Measurements from ENCODE around the gene SPAG9. TPM values are rescaled to one million over a fixed set of nuclear protein-coding genes. Genes with fewer than 3 reads are reported as not detected.
"Not testable (repeated sequence)": the region's sequence is repeated elsewhere in the genome, so short reads cannot be mapped to it uniquely, and the experiment has no call there.

The SPAG9 gene
- total RNA-seq, 2 experiments from 2014 or later: 42.0 to 42.8 TPM

DNA sequence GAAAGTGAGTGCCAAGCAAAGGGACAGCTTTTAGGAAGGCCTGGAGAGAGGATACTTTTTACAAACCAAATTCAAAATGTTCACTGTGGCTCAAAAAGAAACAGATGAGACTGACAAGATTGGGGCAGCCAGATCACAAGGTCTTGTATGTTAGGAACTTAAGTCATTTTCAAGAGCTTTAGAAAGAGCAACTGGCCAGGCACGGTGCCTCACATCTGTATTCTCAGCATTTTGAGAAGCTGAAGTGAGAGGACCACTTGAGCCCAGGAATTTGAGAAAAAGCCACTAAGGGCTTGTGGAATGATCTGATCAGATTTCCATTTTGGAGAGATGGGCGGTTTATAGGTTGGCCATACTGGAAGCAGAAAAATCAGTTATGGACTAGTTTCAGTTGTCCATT lies 17.2 kb downstream of the SPAG9 start:
- CTCF ChIA-PET: no interaction called here
- POLR2A ChIA-PET: no interaction called here

DNA sequence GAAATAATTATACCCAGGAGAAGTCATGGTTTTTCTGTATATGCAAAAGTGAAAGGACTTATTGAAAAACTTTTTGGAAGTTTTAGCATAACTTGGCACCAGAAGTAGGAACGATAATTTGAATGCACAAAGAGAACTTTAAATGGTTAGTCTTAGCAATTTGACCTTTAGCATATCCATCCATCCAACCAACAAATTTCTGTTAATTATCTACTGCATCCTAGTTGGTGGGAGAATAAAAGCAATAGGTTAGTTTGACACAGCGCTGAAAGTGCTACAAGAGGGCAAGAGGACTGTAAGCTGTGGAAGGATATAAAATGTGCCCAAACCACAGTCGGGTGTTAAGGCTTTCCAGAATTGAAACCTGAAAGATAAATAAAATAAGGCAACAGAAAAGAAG lies 17.6 kb downstream of the SPAG9 start:
- POLR2A ChIA-PET: no interaction called here

DNA sequence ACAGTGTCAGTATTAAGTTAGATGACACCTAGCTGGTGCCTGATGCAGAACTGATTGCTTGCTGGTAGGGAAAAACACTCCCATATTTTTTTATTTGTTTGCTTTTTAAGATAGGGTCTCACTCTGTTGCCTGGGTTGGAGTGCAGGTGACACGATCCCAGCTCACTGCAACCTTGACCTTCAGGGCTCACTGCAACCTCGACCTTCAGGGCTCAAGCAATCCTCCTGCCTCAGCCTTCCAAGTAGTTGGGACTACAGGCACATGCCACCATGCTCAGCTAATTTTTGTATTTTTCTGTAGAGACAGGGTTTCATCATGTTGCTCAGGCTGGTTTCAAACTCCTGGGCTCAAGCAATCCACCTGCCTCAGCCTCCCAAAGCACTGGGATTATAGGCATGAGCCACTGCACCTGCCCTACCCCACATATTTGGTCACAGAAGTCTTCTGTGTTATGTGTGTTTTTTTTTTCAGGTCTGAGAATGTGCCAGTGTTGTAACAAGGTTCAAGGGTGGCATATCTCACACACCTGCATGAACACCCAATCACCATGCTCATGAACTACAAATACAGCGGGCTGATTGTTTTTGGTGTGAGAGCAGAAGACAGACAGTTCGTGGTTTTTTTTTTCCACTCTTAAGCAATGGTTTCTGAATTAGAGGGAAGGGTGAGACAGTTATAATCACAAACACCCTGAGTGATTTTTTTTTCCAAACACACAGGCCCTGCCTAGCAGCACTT lies 22.8 kb downstream of the SPAG9 start:
- ChIA-PET POLR2A (interaction anchor here (0.8 kb wide), 1 partner anchor 9 kb away, joined by 4 read pairs; no protein-coding TSS in a partner anchor), CTCF (no interaction called here)

More for the DNA sequence above, 17.6 kb downstream of the SPAG9 start:
- CTCF ChIA-PET: no interaction called here

DNA sequence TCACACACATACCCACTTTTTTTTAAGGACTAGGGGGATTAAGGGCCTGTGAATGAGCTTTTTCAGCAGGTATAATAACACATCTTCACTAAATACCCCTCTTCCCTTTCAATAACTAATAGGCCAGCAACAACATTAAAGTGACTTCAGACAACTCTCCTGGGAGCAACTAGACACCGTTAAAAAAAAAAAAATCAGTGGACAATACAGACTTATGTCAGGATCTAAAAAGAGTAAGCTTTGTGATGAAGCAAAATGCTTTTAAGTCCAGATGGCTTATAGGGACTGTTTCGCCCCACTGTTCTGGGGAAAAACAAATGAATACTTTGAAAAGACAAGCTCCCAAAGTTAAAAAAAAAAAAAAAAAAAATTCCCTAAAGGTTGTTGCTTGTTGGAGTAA lies 29.0 kb downstream of the SPAG9 start:
- CTCF ChIA-PET: no interaction called here
- POLR2A ChIA-PET: no interaction called here

DNA sequence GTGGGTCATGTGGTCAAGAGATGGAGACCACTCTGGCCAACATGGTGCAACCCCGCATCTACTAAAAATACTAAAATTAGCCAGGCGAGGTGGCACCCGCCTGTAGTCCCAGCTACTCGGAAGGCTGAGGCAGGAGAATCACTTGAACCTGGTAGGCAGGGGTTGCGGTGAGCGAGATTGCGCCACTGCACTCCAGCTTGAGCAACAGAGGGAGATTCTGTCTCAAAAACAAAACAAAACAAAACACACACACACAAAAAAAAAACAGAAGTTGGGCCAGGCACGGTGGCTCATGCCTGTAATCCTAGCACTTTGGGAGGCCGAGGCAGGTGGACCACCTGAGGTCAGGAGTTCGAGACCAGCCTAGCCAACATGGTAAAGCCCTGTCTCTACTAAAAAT lies 31.8 kb downstream of the SPAG9 start:
- CTCF ChIA-PET, POLR2A ChIA-PET: not testable (repeated sequence)

DNA sequence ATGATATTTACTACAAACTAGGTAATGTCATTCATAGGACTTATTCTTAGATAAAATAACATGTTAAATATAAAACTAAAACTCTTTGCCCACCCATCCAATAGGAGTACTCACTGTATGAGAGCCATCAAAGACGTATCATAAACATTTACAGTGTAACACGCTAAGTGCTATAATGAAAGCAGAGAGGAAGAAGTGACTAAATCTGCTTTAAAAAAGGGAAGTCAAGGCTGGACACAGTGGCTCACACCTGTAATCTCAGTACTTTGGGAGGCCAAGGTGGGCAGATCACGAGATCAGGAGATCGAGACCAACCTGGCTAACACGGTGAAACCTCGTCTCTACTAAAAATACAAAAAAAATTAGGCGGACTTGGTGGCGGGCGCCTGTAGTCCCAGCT lies 32.4 kb downstream of the SPAG9 start:
- CTCF ChIA-PET: no interaction called here
- POLR2A ChIA-PET: no interaction called here

DNA sequence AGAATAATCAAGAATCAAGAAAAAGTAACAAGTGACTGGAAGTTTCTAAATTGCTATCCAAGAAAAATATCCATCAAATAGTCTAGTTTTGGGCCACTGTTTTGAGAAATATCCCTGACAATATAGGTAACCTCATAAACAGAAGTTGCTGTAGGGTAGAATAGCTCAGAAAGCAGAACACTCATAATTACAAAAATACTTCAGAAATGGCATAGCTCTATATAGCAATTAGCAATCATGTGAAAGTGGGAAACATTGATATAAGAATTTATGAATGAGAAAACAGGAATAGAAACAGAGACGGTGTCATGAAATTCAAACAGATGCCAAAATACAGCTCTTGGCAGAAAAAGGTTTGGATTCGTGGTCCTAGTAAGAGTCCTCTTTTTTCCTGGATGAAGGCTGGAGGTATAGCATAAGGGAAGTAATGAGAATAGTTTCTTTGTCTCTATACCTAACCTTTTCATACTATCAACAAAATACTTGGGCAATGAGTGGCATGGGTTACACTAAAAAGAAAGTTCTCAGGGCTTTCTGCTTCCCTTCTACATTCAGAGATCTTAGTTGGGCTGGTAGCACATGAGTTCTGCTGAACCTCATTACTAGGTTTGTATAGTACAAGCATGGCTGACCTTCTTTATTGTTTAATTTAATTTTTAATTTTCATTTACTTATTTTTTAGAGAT lies 33.5 kb downstream of the SPAG9 start:
- ChIA-PET CTCF (interaction anchor here (1.0 kb wide), 1 partner anchor 30 kb away, joined by 4 read pairs; no protein-coding TSS in a partner anchor), POLR2A (no interaction called here)

DNA sequence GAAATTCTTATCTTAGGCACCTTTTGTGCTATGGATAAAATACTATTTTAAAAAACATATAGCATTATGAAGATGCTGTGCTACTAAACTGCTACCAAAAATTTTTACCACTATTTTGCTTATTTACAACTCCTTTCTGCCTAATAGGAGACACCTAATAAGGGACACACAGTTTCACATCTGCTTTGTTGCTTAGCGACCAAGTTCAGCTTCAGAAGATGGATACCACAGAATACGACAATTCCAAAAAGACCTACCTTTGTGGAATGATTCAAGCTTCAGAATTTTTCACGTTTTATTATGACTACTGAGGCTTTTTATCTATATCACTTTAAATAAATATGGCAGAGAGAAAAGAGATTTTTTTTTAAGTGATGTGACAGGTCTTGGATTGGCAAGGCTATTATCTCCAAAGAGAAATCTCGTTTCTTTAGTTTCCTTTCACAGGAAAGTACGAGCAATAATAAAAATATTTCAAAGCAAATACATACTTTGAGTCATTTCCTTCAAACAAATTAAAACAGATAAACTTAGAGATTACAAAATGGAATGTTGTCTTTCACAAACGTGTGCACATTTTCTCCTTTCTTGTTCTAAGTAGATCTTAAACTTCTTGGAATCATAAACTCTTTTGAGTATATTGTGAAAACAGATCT lies 35.4 kb downstream of the SPAG9 start:
- ChIA-PET CTCF (interaction anchor here (0.7 kb wide), 1 partner anchor 9 kb away, joined by 4 read pairs; no protein-coding TSS in a partner anchor), POLR2A (no interaction called here)

DNA sequence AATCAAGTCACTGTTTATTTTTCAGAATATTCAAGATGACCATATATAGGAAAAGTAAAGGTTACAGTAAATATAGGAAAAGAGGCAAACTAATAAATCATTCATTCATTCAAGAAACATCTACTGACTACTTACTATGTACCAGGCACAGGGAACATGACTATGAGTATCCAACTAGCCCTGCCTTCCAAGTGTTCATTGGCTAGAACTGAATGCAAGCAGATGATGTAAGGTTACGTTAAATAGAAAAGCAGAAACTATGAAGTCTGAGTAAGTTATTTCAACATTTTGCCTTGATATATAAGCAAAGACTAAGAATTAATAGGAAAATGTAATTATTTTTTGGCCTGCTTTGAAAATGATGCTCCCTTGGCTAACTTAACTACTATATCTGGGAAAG lies 36.7 kb downstream of the SPAG9 start:
- POLR2A ChIA-PET: no interaction called here

DNA sequence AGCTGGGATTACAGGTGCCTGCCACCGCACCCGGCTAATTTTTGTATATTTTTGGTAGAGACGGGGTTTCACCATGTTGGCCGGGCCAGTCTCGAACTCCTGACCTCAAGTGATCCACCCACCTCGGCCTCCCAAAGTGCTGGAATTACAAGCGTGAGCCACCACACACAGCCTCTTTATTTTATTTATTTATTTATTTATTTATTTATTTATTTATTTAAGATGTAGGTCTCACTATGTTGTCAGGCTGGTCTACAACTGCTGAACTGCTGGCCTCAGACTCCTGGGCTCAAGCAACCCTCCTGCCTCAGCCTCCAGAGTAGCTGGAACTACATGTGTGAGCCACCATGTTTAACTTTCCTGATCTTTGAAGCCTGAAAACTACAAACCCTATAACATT lies 37.3 kb downstream of the SPAG9 start:
- POLR2A ChIA-PET, CTCF ChIA-PET: not testable (repeated sequence)

More for the DNA sequence above, 36.7 kb downstream of the SPAG9 start:
- CTCF ChIA-PET: no interaction called here

DNA sequence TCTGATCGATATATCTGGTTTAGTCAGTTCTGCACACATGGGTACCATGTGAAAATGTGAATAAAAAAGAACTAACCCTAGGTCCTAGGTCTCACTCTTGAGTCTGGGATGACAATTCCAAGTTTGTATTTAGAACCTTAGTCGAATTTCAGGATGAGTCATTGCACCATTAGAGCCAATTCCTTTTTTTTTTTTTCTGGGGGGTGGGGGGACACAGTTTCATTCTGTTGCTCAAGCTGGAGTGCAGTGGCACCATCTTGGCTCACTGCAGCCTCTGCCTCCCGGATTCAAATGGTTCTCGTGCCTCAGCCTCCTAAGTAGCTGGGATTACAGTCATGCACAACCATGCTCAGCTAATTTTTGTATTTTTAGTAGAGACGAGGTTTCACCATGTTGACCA lies 41.6 kb downstream of the SPAG9 start:
- ChIA-PET CTCF (no interaction called here), POLR2A (no interaction called here)

DNA sequence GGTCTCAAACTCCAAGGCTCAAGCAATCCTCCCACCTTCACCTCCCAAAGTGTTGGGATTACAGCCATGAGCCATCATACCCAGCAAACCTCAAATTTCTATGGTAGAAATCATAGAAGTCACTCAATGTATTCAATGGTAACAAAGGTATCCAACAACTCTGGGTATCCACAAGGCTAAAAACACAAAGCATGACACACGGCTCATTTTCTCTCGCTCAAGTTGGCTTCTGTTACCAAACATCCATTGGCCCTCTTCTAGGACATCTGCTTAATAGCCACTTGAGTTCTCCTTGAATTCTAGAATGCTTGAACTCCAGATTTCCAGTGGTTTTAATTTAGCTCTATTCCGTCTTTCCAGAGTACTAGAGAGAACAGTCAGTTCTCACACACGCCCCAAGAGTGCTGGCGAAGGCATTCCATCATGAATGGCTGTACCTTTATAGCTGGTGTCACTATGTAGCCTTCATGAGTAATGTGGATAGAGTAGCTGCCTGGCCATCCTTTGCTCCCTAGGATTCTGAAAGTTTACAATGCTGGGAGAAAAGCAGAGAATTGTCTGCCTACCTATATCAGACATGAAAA lies 42.6 kb downstream of the SPAG9 start:
- CTCF ChIA-PET: no interaction called here
- POLR2A ChIA-PET: no interaction called here

DNA sequence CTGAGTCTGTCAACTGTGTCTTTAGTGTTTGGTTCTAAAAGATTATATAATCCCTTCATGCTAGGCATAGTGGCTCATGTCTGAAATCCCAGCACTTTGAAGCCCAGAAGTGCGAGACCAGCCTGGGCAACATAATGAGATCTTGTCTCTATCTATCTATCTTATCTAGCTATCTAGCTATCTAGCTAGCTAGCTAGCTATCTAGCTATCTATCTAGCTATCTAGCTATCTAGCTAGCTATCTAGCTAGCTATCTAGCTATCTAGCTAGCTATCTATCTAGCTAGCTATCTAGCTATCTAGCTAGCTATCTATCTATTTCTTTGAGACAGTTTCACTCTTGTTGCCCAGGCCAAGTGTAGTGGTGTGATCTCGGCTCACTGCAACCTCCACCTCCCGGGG lies 43.8 kb downstream of the SPAG9 start:
- ChIA-PET CTCF (no interaction called here), POLR2A (no interaction called here)

DNA sequence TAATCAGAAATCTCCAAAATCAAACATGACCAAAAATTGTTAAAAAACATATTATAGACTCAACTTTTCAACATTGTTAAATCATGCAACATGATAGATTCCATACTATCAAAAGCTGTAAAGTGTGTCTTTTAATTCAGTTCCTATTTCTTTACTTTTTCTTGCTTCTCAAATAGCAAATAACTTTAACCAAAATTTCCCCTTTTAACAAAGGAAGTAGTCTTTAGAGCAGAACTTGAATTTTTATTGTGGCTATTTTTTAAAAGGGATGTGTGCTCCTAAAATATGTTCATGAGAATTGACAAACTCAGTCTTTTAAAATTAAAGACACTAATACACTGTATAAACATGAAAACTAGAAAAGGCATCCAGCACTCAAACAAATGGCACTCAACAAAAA lies 49.1 kb downstream of the SPAG9 start:
- CTCF ChIA-PET: no interaction called here
- POLR2A ChIA-PET: no interaction called here

DNA sequence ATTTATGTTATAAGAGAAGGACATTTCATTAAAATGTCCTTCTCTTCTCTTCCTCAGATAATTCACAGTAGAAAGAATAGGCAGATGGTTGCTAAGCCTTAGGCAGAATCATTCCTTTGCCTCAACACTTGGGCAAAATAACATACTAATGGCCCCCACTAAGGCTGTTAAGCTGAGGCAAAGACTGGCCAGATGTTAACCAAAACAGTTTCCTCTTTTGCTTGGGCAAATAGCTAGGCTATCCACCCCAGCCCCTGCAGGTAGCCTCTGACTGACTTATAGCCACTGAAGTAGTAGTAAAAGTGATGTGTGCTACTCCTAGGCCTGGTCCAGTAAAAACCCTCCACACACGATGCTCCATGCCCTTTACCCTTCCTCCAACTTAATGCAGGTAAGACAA lies 55.2 kb downstream of the SPAG9 start:
- POLR2A ChIA-PET: no interaction called here
- CTCF ChIA-PET: interaction anchor here (0.6 to 0.8 kb wide), 2 partner anchors 65 to 73 kb away, joined by 3 read pairs; no protein-coding TSS in a partner anchor

DNA sequence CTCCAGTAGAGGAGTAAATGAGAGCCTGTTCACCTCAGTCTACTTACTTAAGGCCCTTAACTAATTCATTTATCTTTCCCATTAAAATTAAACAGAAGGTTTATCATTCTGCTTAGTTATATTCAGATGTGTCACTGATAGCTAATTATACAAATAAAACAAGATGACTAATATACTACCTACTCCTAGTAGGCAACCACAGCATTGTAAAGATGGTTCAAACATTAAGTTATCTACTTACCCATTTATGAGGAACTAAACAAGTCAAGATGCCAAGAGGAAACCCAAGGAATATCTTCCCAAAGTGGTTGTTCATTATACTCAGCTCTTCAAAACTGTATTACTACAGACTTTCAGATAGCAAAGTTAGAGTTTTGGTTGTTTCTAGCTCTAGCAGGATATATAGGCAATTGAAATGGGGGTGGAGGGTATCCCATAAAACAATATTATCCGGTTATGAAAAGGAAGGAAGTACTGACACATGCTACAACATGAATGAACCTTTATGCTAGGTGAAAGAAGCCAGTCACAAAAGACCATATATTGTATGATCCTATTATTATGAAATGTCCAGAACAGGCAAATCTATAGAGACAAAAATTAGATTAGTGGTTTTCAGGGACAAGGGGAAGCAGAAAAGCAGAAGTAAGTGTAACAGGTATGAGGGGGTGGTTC lies 56.5 kb downstream of the SPAG9 start:
- ChIA-PET POLR2A (no interaction called here), CTCF (interaction anchor here (0.8 kb wide), 1 partner anchor 12 kb away, joined by 3 read pairs; no protein-coding TSS in a partner anchor)

DNA sequence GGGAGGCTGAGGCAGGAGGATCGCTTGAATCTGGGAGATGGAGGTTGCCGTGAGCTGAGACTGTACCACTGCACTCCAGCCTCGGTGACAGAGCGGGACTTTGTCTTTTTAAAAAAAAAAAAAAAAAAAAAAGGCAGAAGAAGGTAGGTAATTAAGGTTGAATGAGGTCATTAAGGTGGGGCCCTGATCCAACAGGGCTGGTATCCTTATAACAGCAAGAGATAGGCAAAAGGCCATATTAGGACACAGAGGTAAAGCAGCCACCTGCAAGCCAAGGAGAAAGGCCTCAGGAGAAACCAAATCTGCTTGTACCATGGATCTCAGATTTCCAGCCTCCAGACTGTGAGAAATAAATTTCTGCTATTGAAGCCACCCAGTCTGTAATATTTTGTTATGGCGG lies 60.3 kb downstream of the SPAG9 start:
- ChIA-PET POLR2A (no interaction called here), CTCF (interaction anchor here (0.7 to 1.6 kb wide), 2 partner anchors 93 to 160 kb away, joined by 3 read pairs; partner anchors contain the start of gene NME1)

DNA sequence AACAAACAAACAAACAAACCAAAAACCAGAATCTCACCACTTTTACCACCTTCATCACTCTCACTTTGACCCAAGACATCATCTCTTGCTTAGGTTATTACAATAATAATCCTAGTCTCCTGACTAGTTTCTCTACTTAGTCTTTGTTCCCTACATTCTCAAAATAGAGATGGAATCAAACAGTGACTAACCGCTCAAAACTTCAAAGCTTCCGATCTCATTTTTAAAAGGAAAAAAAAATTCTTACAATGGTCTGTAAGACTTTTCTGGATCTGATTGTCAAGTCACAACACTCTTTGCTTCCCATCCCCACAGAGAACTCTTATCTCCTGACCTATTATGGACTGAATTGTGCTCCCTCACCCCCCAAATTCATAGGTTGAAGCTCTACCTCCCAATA lies 60.9 kb downstream of the SPAG9 start:
- CTCF ChIA-PET: interaction anchor here (0.7 to 1.6 kb wide), 2 partner anchors 94 to 161 kb away, joined by 3 read pairs; partner anchors contain the start of gene NME1
- POLR2A ChIA-PET: no interaction called here

DNA sequence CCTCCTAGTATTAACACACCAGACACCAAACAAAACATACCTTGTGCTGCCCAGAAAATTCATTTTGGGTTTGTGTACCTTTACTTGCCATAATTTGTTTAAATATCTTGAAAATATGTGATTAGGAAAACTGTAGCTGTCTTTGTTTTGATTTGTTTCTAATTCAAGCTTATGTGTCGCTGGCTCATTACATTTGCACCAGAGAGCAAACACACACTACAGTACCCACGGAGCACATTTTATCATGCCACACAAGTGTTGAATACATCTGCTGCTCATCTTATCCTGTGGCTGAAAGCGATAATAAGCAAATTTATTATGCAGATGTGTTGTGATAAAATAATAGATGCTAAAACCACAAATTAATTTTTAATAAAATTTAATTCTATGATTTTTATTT lies 63.1 kb downstream of the SPAG9 start:
- POLR2A ChIA-PET: no interaction called here
- CTCF ChIA-PET: interaction anchor here (1.1 to 1.5 kb wide), 2 partner anchors 57 to 105 kb away, joined by 3 read pairs; no protein-coding TSS in a partner anchor

All from activated CD8-positive, alpha-beta memory T cell treated with anti-CD3 and anti-CD28 coated beads for 36 hours (primary cell).